Osteocyte (in vitro differentiated cells): ENCODE data around the gene LARGE1. TPM values are rescaled to one million over a fixed set of nuclear protein-coding genes. Genes with fewer than 3 reads are reported as not detected.

Experiments used
- DNase-seq: peaks from one replicate; pipeline ENCODE4 v3.0.0; 2021; ENCODE audit warnings: mixed read lengths; ENCODE audit not compliant: unreplicated experiment; ENCODE audit errors: extremely low spot score
- H3K27ac Mint-ChIP-seq: one replicate; pipeline ENCODE4 v1.8.0; 2021; ENCODE audit warnings: mild to moderate bottlenecking, mixed read lengths; ENCODE audit not compliant: unreplicated experiment
- H3K27me3 Mint-ChIP-seq: one replicate; pipeline ENCODE4 v1.8.0; 2021; ENCODE audit warnings: mixed read lengths; ENCODE audit not compliant: unreplicated experiment
- H3K36me3 Mint-ChIP-seq: one replicate; pipeline ENCODE4 v1.8.0; 2021; ENCODE audit warnings: mixed read lengths; ENCODE audit not compliant: unreplicated experiment
- H3K4me1 Mint-ChIP-seq: one replicate; pipeline ENCODE4 v1.8.0; 2021; ENCODE audit warnings: mixed read lengths; ENCODE audit not compliant: unreplicated experiment
- H3K4me3 Mint-ChIP-seq: one replicate; pipeline ENCODE4 v1.8.0; 2021; ENCODE audit warnings: mild to moderate bottlenecking, moderate library complexity, mixed read lengths; ENCODE audit not compliant: unreplicated experiment
- H3K9me3 Mint-ChIP-seq: one replicate; pipeline ENCODE4 v1.8.0; 2021; ENCODE audit warnings: mixed read lengths; ENCODE audit not compliant: unreplicated experiment
- CTCF ChIP-seq: fragments of 200-600 bp; sonication (generic); IDR thresholded peaks from 2 replicates; pipeline ENCODE4 v1.5.0; 2021; ENCODE audit warnings: antibody characterized with exemption, mild to moderate bottlenecking, moderate library complexity
- total RNA-seq: library from RNA; stranded (reverse); gene quantifications from 2 replicates; pipeline ENCODE4 v1.2.1, GENCODE V29; 2021

The LARGE1 gene
- total RNA-seq, 1 donor from 2014 or later: 17.6 TPM

DNA sequence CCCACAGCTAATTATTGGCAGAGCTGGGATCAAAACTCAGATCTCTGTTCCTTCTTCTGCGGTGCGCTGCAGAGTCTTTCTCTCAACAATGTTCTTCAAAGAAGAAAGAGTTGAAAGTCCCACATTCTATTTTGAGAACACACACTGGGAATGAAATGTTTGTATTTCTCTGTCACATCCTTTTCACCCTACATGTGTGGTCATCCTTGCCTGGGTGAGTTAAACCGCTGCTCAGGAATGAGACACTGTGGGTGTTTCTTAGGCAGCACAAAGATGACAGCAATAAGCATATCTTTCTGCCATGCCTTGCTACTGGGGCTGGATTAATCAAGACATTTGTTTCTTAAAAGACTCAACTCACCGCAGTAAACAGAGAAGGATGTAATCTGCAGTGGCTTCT lies 222.6 kb downstream of the LARGE1 start:
- H3K27ac Mint-ChIP-seq: no peak overlapping the region

DNA sequence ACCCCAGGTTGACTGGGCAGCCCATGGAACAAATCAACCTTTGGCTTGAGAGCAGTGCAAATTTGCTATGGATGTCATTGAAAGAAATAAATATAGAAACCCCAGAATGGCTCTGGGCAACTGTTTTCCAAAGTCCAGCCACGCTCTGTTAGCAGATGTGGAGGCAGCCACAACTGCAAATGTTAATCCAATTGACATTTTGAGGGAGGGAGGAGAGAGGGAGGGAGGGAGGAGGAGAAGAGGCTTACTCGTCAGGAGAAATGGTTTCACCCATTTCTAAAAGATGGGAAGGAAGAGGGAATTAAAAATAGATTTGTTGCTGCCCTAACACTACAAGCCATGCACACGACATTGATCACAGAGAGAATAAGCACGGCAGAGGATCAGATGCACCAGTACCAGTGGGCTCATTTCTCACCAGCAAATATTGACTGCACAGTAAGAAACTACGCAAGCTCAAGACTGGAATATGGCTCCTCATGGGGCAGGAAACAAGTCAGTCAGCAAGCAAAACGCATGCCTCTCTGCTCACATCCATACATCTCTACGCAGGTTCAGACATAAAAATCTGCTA lies 229.1 kb downstream of the LARGE1 start:
- no peaks in the 10 kb centered on the region for H3K27me3 Mint-ChIP-seq
- H3K4me1 Mint-ChIP-seq: no peaks in the 10 kb centered on the region
- H3K4me3 Mint-ChIP-seq: no peak overlapping the region
- no peak for DNase-seq
- H3K27ac Mint-ChIP-seq: no peak overlapping the region
- peaks cover 5% of the 10 kb centered on the region for H3K9me3 Mint-ChIP-seq
- H3K36me3 Mint-ChIP-seq: no peaks in the 10 kb centered on the region
- no peak for TF ChIP-seq CTCF

More for the DNA sequence above, 222.6 kb downstream of the LARGE1 start:
- H3K9me3 Mint-ChIP-seq: peaks cover 5% of the 10 kb centered on the region
- DNase-seq: no peak
- H3K27me3 Mint-ChIP-seq: no peaks in the 10 kb centered on the region
- H3K36me3 Mint-ChIP-seq: peaks cover 3% of the 10 kb centered on the region
- no peak overlapping the region for H3K4me3 Mint-ChIP-seq
- peaks cover 4% of the 10 kb centered on the region for H3K4me1 Mint-ChIP-seq
- TF ChIP-seq CTCF: no peak

DNA sequence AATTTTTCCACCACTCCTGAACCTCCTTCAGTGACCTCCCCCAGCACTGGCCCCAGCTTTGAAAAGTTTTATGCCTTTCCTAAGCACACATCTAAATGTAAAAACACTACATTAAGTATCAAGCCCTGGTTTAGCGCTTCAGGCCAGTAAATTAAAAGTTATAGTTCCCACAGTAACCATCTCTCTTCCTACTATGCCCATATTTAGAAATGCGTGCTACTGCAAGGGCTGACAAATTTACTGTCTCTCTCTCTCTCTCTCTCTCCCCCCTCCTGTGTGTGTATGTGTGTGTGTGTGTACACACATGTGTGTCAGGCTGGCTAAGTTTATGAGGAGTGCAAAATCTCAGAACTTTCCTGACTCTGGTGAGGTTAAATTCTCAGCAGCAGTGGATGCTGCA lies 231.4 kb downstream of the LARGE1 start:
- Mint-ChIP-seq H3K27ac (no peak overlapping the region), H3K36me3 (no peaks in the 10 kb centered on the region), H3K9me3 (peaks cover 5% of the 10 kb centered on the region), H3K4me1 (no peaks in the 10 kb centered on the region), H3K4me3 (no peak overlapping the region), H3K27me3 (no peaks in the 10 kb centered on the region)
- no peak for DNase-seq
- TF ChIP-seq CTCF: no peak

GRCh38 chr22:33687464-33687863 lies 232.8 kb downstream of the LARGE1 start:
- no peaks in the 10 kb centered on the region for H3K9me3 Mint-ChIP-seq
- H3K4me3 Mint-ChIP-seq: no peak overlapping the region
- DNase-seq: no peak
- no peaks in the 10 kb centered on the region for H3K36me3 Mint-ChIP-seq
- no peak overlapping the region for H3K27ac Mint-ChIP-seq
- no peaks in the 10 kb centered on the region for H3K4me1 Mint-ChIP-seq
- H3K27me3 Mint-ChIP-seq: no peaks in the 10 kb centered on the region
- TF ChIP-seq CTCF: no peak

GRCh38 chr22:33684087-33684486 lies 236.2 kb downstream of the LARGE1 start:
- TF ChIP-seq CTCF: no peak
- H3K9me3 Mint-ChIP-seq: no peaks in the 10 kb centered on the region
- H3K27me3 Mint-ChIP-seq: no peaks in the 10 kb centered on the region
- H3K4me3 Mint-ChIP-seq: no peak overlapping the region
- no peak overlapping the region for H3K27ac Mint-ChIP-seq
- no peaks in the 10 kb centered on the region for H3K36me3 Mint-ChIP-seq
- no peak for DNase-seq
- no peaks in the 10 kb centered on the region for H3K4me1 Mint-ChIP-seq
